Measurements from ENCODE around the gene P4HA2. TPM values are rescaled to one million over a fixed set of nuclear protein-coding genes. Genes with fewer than 3 reads are reported as not detected.

Gene P4HA2
- total and polyA plus RNA-seq, 9 of the 15 experiments (the other 6 are each of a cell fraction or from before 2014, with no cell fraction given): 9.6 to 50.0 (median 12.7) TPM

DNA sequence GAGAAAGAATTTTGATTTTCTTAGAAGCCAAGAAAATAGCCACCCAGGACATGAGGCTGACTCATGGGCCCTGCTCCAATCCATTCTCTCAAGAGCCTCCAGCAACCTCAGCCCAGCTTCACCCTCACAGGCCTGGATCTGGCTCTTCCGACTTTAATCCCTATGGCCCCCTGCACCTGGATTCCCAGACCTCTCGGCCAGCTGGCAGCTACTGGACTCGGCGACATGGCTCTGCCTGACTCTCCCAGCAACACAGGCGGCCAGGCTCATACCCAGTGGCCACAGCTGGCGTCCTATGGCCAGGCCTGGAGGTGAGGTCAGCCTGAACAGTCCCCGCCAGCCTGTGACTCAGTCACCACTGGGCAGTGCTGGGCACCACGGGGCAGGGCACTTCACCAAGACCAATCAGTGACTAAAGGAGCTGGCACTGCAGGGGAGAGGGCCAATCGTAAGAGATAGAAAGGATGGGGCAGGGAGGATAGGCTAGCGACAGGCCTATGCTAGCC lies 23.6 kb upstream of the P4HA2 start (continued):
- TF ChIP-seq BDP1 (IDR thresholded peaks at IDR 0.05; ENCODE audit: insufficient read depth, insufficient read length) (no peak), EP400 (IDR thresholded peaks at IDR 0.05) (no peak)

DNA sequence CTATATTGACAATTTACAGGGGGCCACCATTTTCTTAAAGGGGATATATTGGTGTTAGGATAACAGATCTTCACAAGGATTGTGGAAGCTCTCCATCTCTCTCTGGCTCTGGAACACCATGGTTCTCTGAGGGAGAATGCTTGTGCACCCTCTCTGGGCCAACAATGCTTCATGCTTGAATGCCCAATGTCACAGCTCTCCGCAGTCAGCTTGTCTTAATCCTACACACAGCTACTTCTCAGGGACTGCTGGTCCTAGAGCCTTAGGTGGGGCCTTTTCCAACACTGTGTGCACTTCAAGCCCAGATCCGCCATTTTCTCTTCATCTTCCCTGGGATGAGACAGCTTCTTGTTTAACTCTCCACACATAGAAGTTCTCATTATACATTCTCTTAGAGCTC lies 22.9 kb upstream of the P4HA2 start:
- in situ Hi-C loops (cut with MboI) (no loop called here), intact Hi-C loops (cut with micrococcal nuclease) (no loop called here)
- BruUV-seq (replicated peaks): no TSS peak
- Histone ChIP-seq H3K9ac (ENCODE audit: insufficient read depth in 1 of 2, low read depth in 2 of 2, low read length in 2 of 2) (no peak overlapping the region), H3K27me3 (ENCODE audit: control insufficient read depth in 2 of 2, insufficient read depth in 2 of 2, low read length in 2 of 2) (no peaks in the 10 kb centered on the region), H3K27ac (ENCODE audit: extremely low read depth, low read depth, low read length) (no peak overlapping the region), H3K36me3 (ENCODE audit: control insufficient read depth, insufficient read depth, low read length) (no peaks in the 10 kb centered on the region), H3K9me1 (ENCODE audit: control insufficient read depth, insufficient read depth, low read length) (no peaks in the 10 kb centered on the region), H3K9me3 (replicated peaks; ENCODE audit: control insufficient read depth, insufficient read depth, low read depth, low read length) (peaks cover 4% of the 10 kb centered on the region; the same call in 1 of the 2 replicates), H3K4me1 (replicated peaks in 1 of 2; ENCODE audit: control insufficient read depth in 2 of 2, insufficient read depth in 2 of 2, low read length in 2 of 2) (peaks cover 0 to 3% of the 10 kb centered on the region in 2 experiments; a peak in 1 of 5 replicates), H3K4me3 (no peak overlapping the region), H4K20me1 (replicated peaks; ENCODE audit: control insufficient read depth, insufficient read depth, low read length) (no peaks in the 10 kb centered on the region), H3K79me2 (ENCODE audit: control insufficient read depth, insufficient read depth, low read length) (no peaks in the 10 kb centered on the region), H3K4me2 (ENCODE audit: insufficient read depth, low read length) (no peak overlapping the region), H2AFZ (ENCODE audit: low read depth, low read length) (peak overlapping the region; percentile 7; the same call in 1 of the 2 replicates)
- CTCF ChIA-PET (ENCODE audit: low intra/inter-chr PET ratio): no interaction called here
- DNase-seq (ENCODE audit: extremely low read depth in 1 of 4, low spot score in 3 of 4) (no peak), FAIRE-seq (no peak), ATAC-seq (no peak)
- POLR2A ChIA-PET: interaction anchor here (0.6 to 1.3 kb wide), 8 partner anchors 9 to 181 kb away, joined by 3 to 6 read pairs (median 4); partner anchors contain the start of gene P4HA2
- 76% methylated on average over 2 of the region's 2 CpGs for WGBS (ENCODE audit: insufficient coverage, low coverage, missing lambda C conversion rate)
- TF ChIP-seq, protein P1, sequence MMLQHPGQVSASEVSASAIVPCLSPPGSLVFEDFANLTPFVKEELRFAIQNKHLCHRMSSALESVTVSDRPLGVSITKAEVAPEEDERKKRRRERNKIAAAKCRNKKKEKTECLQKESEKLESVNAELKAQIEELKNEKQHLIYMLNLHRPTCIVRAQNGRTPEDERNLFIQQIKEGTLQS (IDR thresholded peaks at IDR 0.05): no peak
- TF ChIP-seq, protein P1 (CRISPR knock-in tag; conservative IDR thresholded peaks at IDR 0.05): no peak
- TF ChIP-seq TAF9B (IDR thresholded peaks at IDR 0.05; ENCODE audit: partially characterized antibody): no peak
- TF ChIP-seq TAL1 (IDR thresholded peaks at IDR 0.05): no peak
- TF ChIP-seq, protein P2, sequence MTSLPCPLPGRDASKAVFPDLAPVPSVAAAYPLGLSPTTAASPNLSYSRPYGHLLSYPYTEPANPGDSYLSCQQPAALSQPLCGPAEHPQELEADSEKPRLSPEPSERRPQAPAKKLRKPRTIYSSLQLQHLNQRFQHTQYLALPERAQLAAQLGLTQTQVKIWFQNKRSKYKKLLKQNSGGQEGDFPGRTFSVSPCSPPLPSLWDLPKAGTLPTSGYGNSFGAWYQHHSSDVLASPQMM (CRISPR knock-in tag; IDR thresholded peaks at IDR 0.05): no peak
- TF ChIP-seq SMARCB1 (IDR thresholded peaks at IDR 0.05; ENCODE audit: insufficient read length, low read depth): no peak
- TF ChIP-seq ZNF23 (CRISPR knock-in tag; IDR thresholded peaks at IDR 0.05): no peak
- TF ChIP-seq, protein P3, sequence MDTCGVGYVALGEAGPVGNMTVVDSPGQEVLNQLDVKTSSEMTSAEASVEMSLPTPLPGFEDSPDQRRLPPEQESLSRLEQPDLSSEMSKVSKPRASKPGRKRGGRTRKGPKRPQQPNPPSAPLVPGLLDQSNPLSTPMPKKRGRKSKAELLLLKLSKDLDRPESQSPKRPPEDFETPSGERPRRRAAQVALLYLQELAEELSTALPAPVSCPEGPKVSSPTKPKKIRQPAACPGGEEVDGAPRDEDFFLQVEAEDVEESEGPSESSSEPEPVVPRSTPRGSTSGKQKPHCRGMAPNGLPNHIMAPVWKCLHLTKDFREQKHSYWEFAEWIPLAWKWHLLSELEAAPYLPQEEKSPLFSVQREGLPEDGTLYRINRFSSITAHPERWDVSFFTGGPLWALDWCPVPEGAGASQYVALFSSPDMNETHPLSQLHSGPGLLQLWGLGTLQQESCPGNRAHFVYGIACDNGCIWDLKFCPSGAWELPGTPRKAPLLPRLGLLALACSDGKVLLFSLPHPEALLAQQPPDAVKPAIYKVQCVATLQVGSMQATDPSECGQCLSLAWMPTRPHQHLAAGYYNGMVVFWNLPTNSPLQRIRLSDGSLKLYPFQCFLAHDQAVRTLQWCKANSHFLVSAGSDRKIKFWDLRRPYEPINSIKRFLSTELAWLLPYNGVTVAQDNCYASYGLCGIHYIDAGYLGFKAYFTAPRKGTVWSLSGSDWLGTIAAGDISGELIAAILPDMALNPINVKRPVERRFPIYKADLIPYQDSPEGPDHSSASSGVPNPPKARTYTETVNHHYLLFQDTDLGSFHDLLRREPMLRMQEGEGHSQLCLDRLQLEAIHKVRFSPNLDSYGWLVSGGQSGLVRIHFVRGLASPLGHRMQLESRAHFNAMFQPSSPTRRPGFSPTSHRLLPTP (IDR thresholded peaks at IDR 0.05; ENCODE audit: borderline replicate concordance, extremely low read depth, insufficient read length): no peak
- TF ChIP-seq, protein P4, sequence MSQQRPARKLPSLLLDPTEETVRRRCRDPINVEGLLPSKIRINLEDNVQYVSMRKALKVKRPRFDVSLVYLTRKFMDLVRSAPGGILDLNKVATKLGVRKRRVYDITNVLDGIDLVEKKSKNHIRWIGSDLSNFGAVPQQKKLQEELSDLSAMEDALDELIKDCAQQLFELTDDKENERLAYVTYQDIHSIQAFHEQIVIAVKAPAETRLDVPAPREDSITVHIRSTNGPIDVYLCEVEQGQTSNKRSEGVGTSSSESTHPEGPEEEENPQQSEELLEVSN (IDR thresholded peaks at IDR 0.05; ENCODE audit: borderline replicate concordance in 1 of 2, extremely low read depth in 1 of 2, insufficient read depth in 1 of 2, insufficient read length in 1 of 2, low read depth in 1 of 2, low read length in 1 of 2, poor library complexity in 1 of 2, severe bottlenecking in 1 of 2): no peak
- TF ChIP-seq, protein P5, sequence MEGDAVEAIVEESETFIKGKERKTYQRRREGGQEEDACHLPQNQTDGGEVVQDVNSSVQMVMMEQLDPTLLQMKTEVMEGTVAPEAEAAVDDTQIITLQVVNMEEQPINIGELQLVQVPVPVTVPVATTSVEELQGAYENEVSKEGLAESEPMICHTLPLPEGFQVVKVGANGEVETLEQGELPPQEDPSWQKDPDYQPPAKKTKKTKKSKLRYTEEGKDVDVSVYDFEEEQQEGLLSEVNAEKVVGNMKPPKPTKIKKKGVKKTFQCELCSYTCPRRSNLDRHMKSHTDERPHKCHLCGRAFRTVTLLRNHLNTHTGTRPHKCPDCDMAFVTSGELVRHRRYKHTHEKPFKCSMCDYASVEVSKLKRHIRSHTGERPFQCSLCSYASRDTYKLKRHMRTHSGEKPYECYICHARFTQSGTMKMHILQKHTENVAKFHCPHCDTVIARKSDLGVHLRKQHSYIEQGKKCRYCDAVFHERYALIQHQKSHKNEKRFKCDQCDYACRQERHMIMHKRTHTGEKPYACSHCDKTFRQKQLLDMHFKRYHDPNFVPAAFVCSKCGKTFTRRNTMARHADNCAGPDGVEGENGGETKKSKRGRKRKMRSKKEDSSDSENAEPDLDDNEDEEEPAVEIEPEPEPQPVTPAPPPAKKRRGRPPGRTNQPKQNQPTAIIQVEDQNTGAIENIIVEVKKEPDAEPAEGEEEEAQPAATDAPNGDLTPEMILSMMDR (IDR thresholded peaks at IDR 0.05 in 2 of 3, conservative IDR thresholded peaks at IDR 0.05 in 1 of 3; ENCODE audit: insufficient read depth in 2 of 3, low read depth in 1 of 3, low read length in 3 of 3): no peak

All from K562 (cell line).